K562 (cell line): ENCODE results near the gene IP6K1. TPM values are rescaled to one million over a fixed set of nuclear protein-coding genes. Genes with fewer than 3 reads are reported as not detected.

Experiments used
- DNMT1 ChIP-seq: fragments of 450-650 bp; IDR thresholded peaks from 2 replicates; pipeline ENCODE4 v1.6.1; 2016; ENCODE audit warnings: antibody characterized with exemption, mild to moderate bottlenecking
- ETV1 ChIP-seq: fragments of 450-650 bp; conservative IDR thresholded peaks from 2 replicates; pipeline ENCODE4 v1.6.1; 2016; ENCODE audit warnings: missing genetic modification characterization, control low read depth, low read depth, missing compliant biosample characterization
- FOXK2 ChIP-seq, 2 experiments: fragments of 450-650 bp; IDR thresholded peaks in 1 of 2; conservative IDR thresholded peaks in 1 of 2; 2 replicates each; pipeline ENCODE4 v1.6.1; 2016; ENCODE audit warnings: low read depth in 2 of 2, mild to moderate bottlenecking in 1 of 2
- FOXM1 ChIP-seq, 2 experiments: fragments of 450-650 bp in 1 of 2; sonication (generic) in 1 of 2; formaldehyde crosslinking in 1 of 2; IDR thresholded peaks; 2 replicates each; pipeline versions ENCODE4 v1.6.1 to v1.9.0; 2017 to 2022; ENCODE audit warnings: low read depth in 2 of 2, mild to moderate bottlenecking in 2 of 2, missing genetic modification reagents in 1 of 2, moderate library complexity in 1 of 2
- HCFC1 ChIP-seq: IDR thresholded peaks from 2 replicates; pipeline ENCODE4 v1.6.1; 2012; ENCODE audit warnings: low read depth, low read length, improper control_type of control experiment
- HIVEP1 ChIP-seq: fragments of 250-450 bp; sonication (Bioruptor Pico); IDR thresholded peaks from 2 replicates; pipeline ENCODE4 v1.4.0; 2020; ENCODE audit warnings: mild to moderate bottlenecking
- HNRNPL ChIP-seq: fragments of 200-400 bp; formaldehyde crosslinking; IDR thresholded peaks from 2 replicates; pipeline ENCODE4 v1.6.1; 2017; ENCODE audit warnings: low read depth, mild to moderate bottlenecking, low read length
- LCOR ChIP-seq: sonication (generic); formaldehyde crosslinking; IDR thresholded peaks from 2 replicates; pipeline ENCODE4 v1.8.0; 2022; ENCODE audit warnings: mild to moderate bottlenecking, missing genetic modification reagents
- NFRKB ChIP-seq: fragments of 450-650 bp; IDR thresholded peaks from 2 replicates; pipeline ENCODE4 v1.6.1; 2016; ENCODE audit warnings: low read depth
- PML ChIP-seq: IDR thresholded peaks from 2 replicates; pipeline ENCODE4 v1.6.1; 2012; ENCODE audit warnings: low read length, inconsistent platforms
- POLR2H ChIP-seq: IDR thresholded peaks from 2 replicates; pipeline ENCODE4 v1.6.1; 2016; ENCODE audit warnings: missing genetic modification characterization, low read depth, mild to moderate bottlenecking, control low read depth, missing compliant biosample characterization, moderate library complexity
- POLR3A ChIP-seq: IDR thresholded peaks from 2 replicates; pipeline ENCODE4 v1.6.1; 2011; ENCODE audit warnings: borderline replicate concordance, mild to moderate bottlenecking, moderate library complexity; ENCODE audit not compliant: insufficient read length, insufficient read depth; ENCODE audit errors: extremely low read depth
- SMARCB1 ChIP-seq: IDR thresholded peaks from 2 replicates; pipeline ENCODE4 v1.6.1; 2011; ENCODE audit warnings: improper control_type of control experiment, low read depth; ENCODE audit not compliant: insufficient read length
- SUPT5H ChIP-seq: fragments of 450-650 bp; IDR thresholded peaks from 2 replicates; pipeline ENCODE4 v1.6.1; 2016
- TAF1 ChIP-seq: IDR thresholded peaks from 2 replicates; pipeline ENCODE4 v1.6.1; 2011; ENCODE audit warnings: mild to moderate bottlenecking, low read length, moderate library complexity; ENCODE audit not compliant: insufficient read depth, control insufficient read depth, severe bottlenecking; ENCODE audit errors: extremely low read depth
- TCF15 ChIP-seq: fragments of 250-450 bp; sonication (Bioruptor Pico); IDR thresholded peaks from 2 replicates; pipeline ENCODE4 v1.8.0; 2022; ENCODE audit warnings: moderate library complexity, mild to moderate bottlenecking, inconsistent platforms
- TEAD1 ChIP-seq, 2 experiments: fragments of 450-650 bp in 1 of 2; sonication (generic) in 1 of 2; formaldehyde crosslinking; IDR thresholded peaks; 2 replicates each; pipeline versions ENCODE4 v1.4.0 to v1.8.0; 2020 to 2022; ENCODE audit warnings: mild to moderate bottlenecking in 2 of 2, missing genetic modification reagents in 1 of 2
- TFE3 ChIP-seq: fragments of 450-650 bp; formaldehyde crosslinking; IDR thresholded peaks from 2 replicates; pipeline ENCODE4 v1.4.0; 2020; ENCODE audit warnings: mild to moderate bottlenecking, mixed read lengths
- TOE1 ChIP-seq, 2 experiments: fragments of 450-650 bp in 1 of 2; sonication (generic) in 1 of 2; formaldehyde crosslinking in 1 of 2; IDR thresholded peaks; 2 replicates each; pipeline versions ENCODE4 v1.7.1 to v1.8.0; 2016 to 2022; ENCODE audit warnings: borderline replicate concordance in 2 of 2, mild to moderate bottlenecking in 2 of 2, antibody characterized with exemption in 1 of 2, inconsistent platforms in 1 of 2, low read depth in 1 of 2, missing genetic modification reagents in 1 of 2, moderate library complexity in 1 of 2
- ZBTB17 ChIP-seq: fragments of 450-650 bp; formaldehyde crosslinking; IDR thresholded peaks from 2 replicates; pipeline ENCODE4 v1.4.0; 2020; ENCODE audit warnings: mild to moderate bottlenecking
- ZBTB2 ChIP-seq: fragments of 450-650 bp; IDR thresholded peaks from 2 replicates; pipeline ENCODE4 v1.6.1; 2016; ENCODE audit warnings: antibody characterized with exemption
- ZSCAN32 ChIP-seq: fragments of 450-650 bp; formaldehyde crosslinking; IDR thresholded peaks from 2 replicates; pipeline ENCODE4 v1.4.0; 2020; ENCODE audit warnings: mild to moderate bottlenecking, moderate library complexity
- polyA plus RNA-seq, 8 experiments: library from polyadenylated mRNA; depleted of rRNA in 4 of 8; stranded (reverse) in 5 of 8; unstranded in 3 of 8; fragments of >200 nt; fragmentation: Nextera tagmentation in 2 of 8; fragmentation: Illumina TruSeq in 1 of 8; extraction: Ambion mirVana in 2 of 8; extraction: Trizol in 1 of 8; gene quantifications; 2 replicates each; pipeline versions ENCODE4 v1.2.1 to v1.2.3, GENCODE V29; 2011 to 2014; ENCODE audit warnings: inconsistent platforms in 1 of 8, missing spikeins in 1 of 8
- total RNA-seq, 7 experiments: library from RNA; depleted of rRNA in 6 of 7; stranded (reverse); fragments of >200 nt in 6 of 7; fragmentation: Illumina TruSeq in 2 of 7; extraction: Trizol in 2 of 7; gene quantifications; 2 replicates each; pipeline versions ENCODE4 v1.2.1 to v1.2.3, GENCODE V29; 2011 to 2021; ENCODE audit warnings: low replicate concordance in 1 of 7

Gene IP6K1
- total and polyA plus RNA-seq, 9 of the 15 experiments (the other 6 are each of a cell fraction or from before 2014, with no cell fraction given) = 0.46 to 29.2 (median 13.1) TPM

- TF ChIP-seq HCFC1 (peak; percentile 31), SMARCB1 (no peak), FOXK2 (conservative IDR thresholded peaks at IDR 0.05 in 1 of 2, IDR thresholded peaks at IDR 0.05 in 1 of 2; ENCODE audit: low read depth in 2 of 2) (peak; percentile 81 to 83), TEAD1 (CRISPR knock-in tag; IDR thresholded peaks at IDR 0.05) (0 out of 4 replicates have a peak, but pooled peaks of 1 of the 2 experiments have one; percentile 25), HNRNPL (peak; percentile 84), NFRKB (peak; percentile 51), PML (peak; percentile 52; the same call in 1 of the 2 replicates), LCOR (CRISPR knock-in tag) (no peak), POLR3A (no peak), DNMT1 (no peak), TOE1 (IDR thresholded peaks at IDR 0.05; ENCODE audit: borderline replicate concordance) (peak; percentile 96), TOE1 (CRISPR knock-in tag; IDR thresholded peaks at IDR 0.05; ENCODE audit: borderline replicate concordance, low read depth) (no peak), TCF15 (CRISPR knock-in tag) (peak; percentile 50; the same call in 1 of the 2 replicates), SUPT5H (peak; percentile 80), HIVEP1 (CRISPR knock-in tag) (0 out of 2 replicates have a peak, but pooled peaks have one; percentile 58), TAF1 (peak; percentile 62), TFE3 (CRISPR knock-in tag) (peak; percentile 97), ETV1 (tag) (no peak), ZBTB2 (peak; percentile 88), ZSCAN32 (CRISPR knock-in tag) (0 out of 2 replicates have a peak, but pooled peaks have one; percentile 47), POLR2H (tag) (peak; percentile 45; the same call in 1 of the 2 replicates), FOXM1 (IDR thresholded peaks at IDR 0.05; ENCODE audit: low read depth) (no peak), FOXM1 (CRISPR knock-in tag; IDR thresholded peaks at IDR 0.05; ENCODE audit: low read depth) (no peak), ZBTB17 (peak; percentile 37; the same call in 1 of the 2 replicates)
These were observed at the start of gene IP6K1 (continued) for GRCh38 chr3:49786357-49787181.
